CD1c-positive myeloid dendritic cell (primary cell): ENCODE data around the gene LAMTOR2.
"Not testable (repeated sequence)": the region's sequence is repeated elsewhere in the genome, so short reads cannot be mapped to it uniquely, and the experiment has no call there.

ENCODE experiments used
- DNase-seq: peaks from one replicate; pipeline ENCODE4 v3.0.0-alpha.2; 2016; ENCODE audit errors: extremely low spot score

The LAMTOR2 gene

DNA sequence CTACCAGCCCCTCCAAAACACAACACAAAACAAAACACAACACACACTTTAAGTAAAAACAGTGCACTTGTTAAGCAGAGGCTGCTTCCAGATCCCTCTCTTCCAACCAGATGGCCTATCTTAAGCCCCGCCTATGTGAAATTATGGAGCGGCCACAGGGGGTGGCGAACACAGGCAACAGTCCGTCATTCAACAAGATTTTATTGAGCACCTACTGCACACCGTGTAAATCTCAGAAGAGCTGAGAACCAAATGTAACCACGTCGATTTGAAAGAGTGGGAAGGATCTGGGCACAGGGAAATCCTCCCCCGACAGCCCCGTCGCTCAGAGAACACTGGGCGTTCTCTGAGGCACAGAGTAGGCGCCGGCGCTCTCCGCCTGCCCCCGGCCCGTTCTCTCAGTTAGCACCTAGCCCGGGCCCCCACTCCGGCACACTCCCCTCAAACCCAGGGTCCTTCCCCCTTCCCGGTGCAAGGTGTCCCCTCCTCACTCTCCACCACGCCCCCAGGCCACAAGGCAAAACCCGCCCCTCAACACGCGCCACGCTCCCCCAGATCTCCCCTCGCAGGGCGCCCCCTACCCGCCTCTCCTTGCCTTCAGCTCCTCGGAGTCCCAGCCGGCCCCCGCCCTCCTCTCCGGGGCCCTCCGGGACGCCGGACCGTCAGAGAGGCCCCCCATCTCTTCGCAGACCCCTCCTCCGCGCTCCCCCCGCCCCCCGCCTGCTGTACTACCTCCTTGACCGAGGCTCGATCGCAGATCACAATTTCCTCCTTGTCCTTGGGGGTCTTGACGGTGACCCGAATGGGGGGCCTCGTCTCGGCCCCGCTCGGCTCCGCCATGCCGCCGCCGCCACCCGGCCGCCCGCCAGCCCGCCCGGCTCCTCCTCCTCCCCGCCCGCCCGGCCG lies 1.5 kb upstream of the LAMTOR2 start:
- peak; percentile 67 for DNase-seq

DNA sequence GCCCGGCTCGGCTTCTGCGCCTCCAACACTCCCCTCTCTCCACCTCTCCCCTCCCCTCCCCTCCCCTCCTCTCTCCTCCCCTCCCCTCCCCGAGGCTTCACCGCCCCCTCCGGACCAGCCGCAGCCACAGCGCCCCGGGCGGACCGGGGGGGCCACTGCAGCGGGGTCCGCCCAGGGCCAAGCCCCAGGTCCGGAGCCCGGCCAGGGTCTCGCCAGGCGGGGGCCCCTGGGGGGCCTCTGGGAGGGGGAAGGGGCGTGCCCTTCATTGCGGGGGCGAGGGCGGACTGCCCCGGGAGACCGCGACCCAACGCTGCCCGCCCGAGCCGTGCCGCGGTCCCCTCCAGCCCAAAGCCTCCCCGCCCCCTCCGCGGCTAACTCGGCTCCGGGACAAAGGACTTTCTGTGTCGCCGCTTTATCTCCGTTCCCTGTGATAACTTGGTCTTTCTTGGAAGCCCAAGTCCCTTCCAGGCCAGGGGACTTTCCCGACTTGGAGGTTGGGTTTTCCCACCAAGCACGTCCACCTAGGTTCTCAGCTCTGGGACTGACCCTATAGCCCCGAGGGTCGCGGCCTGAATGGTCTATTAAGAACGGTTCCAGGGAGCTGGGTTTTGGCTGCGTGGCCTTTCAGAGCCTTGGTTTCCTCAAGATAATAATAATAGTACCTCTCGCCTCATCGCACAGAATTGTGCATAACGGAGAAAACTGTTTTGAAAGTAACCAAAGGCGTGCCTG lies 648 bp upstream of the LAMTOR2 start, which contains the start of gene UBQLN4:
TSS of gene UBQLN4 (minus strand) at position 31 of the 732 bp plus-strand sequence. CDS start 97 bp downstream, outside the sequence.
- DNase-seq = peak; percentile 93

- DNase-seq = peak; percentile 74
Measured at GRCh38 chr1:156055281-156056048, 883 bp downstream of the LAMTOR2 start.

- no peak for DNase-seq
Measured at GRCh38 chr1:156056326-156056849, 1.8 kb downstream of the LAMTOR2 start.

- no peak for DNase-seq
Measured at GRCh38 chr1:156060937-156061636, 6.5 kb downstream of the LAMTOR2 start, which contains the start of gene RAB25. Gene RAB25, plus strand, starts transcription at chr1:156061160. Its CDS starts 241 bp downstream, at chr1:156061401.

DNA sequence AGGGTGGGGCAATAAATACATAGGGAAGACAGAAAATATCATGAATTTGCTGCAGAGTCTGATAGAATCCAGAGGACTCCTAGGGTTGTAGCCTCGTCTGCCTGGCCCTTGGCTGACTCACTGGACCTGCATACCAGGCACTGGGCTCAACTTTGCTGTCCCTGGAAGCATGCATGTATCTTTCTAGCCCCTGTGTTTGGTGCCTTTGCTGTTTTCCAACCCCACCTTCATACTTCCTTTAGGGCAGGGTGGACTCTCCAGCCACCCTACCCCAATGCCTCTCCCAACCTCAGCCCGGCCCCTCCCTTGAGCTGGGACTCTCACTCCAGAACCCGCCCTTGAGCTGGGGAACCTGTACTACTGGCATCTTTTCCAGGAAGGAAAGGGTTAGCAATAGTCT lies 7.6 kb downstream of the LAMTOR2 start:
- DNase-seq = no peak

- DNase-seq = no peak
Measured at GRCh38 chr1:156063997-156064285, 9.4 kb downstream of the LAMTOR2 start.

DNA sequence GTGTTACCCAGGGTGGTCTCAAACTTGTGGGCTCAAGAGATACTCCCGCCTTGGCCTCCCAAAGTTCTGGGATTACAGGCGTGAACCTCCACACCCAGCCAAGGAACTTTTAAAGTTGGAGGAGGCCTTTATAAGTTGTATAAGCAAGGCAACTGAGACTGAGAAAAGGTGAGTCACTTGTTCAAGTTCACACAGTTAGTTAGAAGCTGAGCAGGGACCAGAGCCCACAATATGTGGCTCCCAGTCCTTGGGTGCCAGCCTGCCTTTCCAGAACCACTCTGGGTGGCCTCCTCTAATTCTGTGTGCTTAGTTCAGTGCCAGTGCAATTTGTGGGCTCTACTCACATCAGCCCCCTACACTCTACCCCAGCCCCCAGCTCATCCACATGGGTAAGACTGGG lies 10.0 kb downstream of the LAMTOR2 start:
- DNase-seq = no peak

- DNase-seq = no peak
Measured at GRCh38 chr1:156065212-156065611, 10.6 kb downstream of the LAMTOR2 start.

DNA sequence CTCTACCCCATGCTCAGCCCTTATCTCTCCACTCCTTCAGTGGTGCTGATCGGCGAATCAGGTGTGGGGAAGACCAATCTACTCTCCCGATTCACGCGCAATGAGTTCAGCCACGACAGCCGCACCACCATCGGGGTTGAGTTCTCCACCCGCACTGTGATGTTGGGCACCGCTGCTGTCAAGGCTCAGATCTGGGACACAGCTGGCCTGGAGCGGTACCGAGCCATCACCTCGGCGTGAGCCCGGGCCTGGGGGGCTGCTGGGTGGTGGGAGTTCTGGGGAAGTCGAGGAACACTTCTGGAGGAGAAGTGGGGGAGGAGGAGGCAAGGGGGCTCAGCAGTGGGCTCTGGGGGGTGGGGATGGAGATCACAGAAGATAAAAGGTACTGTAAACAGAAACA lies 11.3 kb downstream of the LAMTOR2 start:
- DNase-seq = no peak

DNA sequence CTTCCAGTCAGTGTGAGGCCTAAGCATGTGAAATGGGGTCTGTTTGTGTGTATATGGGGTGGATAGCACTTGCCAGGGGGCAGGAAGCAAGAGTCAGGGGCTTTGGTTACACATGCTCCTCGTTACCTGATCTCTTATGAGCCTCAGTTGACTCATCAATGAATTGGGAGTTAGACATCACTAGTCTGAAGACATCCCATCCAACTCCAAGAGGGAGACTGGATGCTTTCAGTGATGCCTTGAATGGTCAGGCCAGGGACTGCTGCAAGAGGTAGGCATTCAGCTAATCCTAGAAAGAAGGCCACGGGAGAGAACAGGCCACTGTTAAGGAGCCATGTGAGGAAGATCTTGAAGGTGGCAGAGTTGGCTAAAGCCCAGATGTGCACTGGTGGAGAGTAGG lies 12.7 kb downstream of the LAMTOR2 start:
- DNase-seq = no peak

DNA sequence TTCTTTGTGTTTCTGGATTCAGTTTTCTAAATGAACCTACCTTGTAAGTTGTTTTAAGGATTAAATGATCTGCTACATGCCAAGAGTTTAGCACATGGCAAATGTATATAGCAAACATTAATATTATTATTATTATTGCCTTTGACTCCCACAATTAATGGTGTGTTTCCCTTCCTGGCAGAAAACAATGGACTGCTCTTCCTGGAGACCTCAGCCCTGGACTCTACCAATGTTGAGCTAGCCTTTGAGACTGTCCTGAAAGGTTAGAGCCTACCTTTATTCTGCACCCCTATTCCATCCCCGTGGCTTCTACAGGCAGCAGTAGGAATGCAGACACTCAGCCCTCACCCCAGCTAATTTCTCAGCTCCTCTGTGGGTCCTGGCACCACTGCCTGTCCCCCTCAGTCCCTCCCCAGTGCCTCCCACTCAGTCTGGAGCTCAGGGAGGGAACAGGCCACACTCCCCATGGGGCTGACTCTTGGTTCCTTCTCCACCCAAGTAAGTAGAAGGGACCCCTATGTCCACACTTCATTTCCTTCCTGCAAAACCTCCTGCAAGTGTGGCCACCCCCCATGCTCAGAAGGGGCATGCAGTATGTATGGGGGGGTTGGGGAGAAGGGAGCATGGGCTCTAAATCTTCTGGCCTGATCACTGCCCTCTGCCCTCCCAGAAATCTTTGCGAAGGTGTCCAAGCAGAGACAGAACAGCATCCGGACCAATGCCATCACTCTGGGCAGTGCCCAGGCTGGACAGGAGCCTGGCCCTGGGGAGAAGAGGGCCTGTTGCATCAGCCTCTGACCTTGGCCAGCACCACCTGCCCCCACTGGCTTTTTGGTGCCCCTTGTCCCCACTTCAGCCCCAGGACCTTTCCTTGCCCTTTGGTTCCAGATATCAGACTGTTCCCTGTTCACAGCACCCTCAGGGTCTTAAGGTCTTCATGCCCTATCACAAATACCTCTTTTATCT lies 15.2 kb downstream of the LAMTOR2 start:
- DNase-seq = no peak

DNA sequence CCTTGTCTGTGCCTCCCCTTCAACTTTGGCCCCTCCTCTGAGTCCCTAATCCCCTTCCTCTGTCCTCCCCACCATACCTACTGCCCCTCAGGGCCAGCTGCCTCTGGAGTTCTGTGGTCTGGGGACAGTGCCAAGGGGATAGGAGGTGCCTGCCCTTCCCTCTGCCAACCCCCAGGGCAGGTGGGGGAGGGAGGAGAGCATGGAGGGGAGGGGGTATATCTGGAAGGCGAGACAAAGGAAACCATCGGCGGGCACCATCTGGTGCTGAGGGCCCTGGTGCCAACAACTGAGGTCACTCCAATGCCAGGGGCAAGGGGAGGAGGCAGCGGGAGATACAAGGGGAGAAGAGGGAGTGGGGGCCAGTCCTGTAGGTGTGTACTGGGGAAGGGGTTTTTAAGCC lies 16.0 kb downstream of the LAMTOR2 start:
- DNase-seq = no peak

DNA sequence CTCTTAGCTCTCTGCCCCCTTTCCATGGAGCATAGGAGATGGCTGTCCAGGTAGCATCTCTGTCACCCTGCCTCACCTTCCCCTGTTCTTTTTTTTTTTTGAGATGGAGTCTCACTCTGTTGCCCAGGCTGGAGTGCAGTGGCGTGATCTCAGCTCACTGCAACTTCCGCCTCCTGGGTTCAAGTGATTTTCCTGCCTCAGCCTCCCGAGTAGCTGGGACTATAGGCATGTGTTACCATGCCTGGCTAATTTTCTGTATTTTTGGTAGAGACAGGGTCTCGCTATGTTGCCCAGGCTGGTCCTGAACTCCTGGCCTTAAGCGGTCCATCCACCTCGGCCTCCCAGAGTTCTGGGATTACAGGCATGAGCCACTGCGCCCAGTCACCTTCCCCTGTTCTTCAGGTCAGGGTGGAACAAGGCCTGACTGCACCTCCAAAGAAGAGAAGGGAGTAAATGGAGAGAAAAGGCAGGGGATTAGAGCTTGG lies 16.8 kb downstream of the LAMTOR2 start:
- DNase-seq = not testable (repeated sequence)

- no peak for DNase-seq
Measured at GRCh38 chr1:156072251-156072650, 17.7 kb downstream of the LAMTOR2 start.

- no peak for DNase-seq
Measured at GRCh38 chr1:156073110-156073687, 18.6 kb downstream of the LAMTOR2 start.

DNA sequence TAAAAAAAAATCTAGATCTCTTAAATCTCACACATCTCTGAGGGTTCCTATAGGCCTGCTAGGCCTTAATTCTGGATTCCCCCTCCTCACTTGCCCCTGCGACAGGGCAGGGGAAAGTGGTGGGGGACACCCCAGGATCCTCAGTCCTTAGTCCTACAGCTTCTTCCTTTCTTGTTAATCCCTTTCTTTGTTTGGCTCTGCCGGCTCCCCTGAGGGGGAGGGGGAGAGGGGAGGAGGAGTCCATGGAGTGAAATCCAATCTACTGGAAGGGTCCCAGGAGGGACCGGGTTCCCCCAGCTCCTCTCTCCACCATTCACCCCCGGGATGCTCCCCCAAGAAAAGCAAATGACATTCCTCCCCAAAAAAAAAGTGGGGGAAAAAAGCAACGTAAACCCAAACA lies 19.2 kb downstream of the LAMTOR2 start:
- no peak for DNase-seq

DNA sequence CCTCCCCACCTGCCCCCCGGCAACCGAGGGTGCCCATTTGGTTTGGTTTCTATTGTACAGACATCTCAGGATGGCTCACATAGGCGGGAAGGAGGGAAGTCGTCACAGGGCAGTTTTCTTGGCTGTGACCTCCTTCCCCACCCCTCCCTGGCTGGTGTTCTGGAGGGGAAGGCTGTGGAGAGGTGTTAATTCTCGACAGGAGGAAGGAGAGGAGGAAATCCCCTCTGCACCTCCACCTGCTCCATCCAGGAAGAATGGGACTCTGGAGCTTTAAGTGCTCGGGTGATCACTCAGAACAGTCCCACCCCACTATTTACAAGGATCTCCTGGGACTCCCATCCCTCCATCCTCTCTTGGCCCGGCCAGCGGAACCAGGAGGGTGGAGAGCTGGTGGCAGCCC lies 20.1 kb downstream of the LAMTOR2 start:
- DNase-seq = no peak

GRCh38 chr1:156075162-156075561 lies 20.6 kb downstream of the LAMTOR2 start:
- no peak for DNase-seq

GRCh38 chr1:156075775-156076204 lies 21.2 kb downstream of the LAMTOR2 start:
- no peak for DNase-seq
